OCI-LY1 (cell line): Measurements from ENCODE around the gene SDK2.

Experiments used
- CTCF ChIP-seq: fragments of 200-600 bp; sonication (generic), shearing (Covaris generic); IDR thresholded peaks from 2 replicates; pipeline ENCODE4 v1.5.1; 2017; ENCODE audit warnings: mild to moderate bottlenecking, antibody characterized with exemption, low read length, moderate library complexity, mixed read lengths
- EZH2 ChIP-seq: fragments of 200-600 bp; sonication (generic), shearing (Covaris generic); IDR thresholded peaks from 2 replicates; pipeline ENCODE4 v1.8.0; 2017; ENCODE audit warnings: borderline replicate concordance, mixed run types, mild to moderate bottlenecking, antibody characterized with exemption, low read length, moderate library complexity, mixed read lengths

- TF ChIP-seq CTCF (no peak), EZH2 (no peak)
These were observed 153.4 kb downstream of the SDK2 start for GRCh38 chr17:73490851-73491250.
